Left cardiac atrium (tissue), 4 donors: ENCODE data around the gene ADIPOQ. TPM values are rescaled to one million over a fixed set of nuclear protein-coding genes. Genes with fewer than 3 reads are reported as not detected.
"Not testable (repeated sequence)": the region's sequence is repeated elsewhere in the genome, so short reads cannot be mapped to it uniquely, and the experiment has no call there.

Experiments used
- ATAC-seq, 2 donors: fragments of 200-7000 bp; cut with Tn5 transposase; one replicate each; pipeline ENCODE4 v1.9.1; 2020; ENCODE audit warnings: mild to moderate bottlenecking in 2 of 2, moderate library complexity in 2 of 2
- DNase-seq: peaks from one replicate; pipeline ENCODE4 v3.0.0-alpha.2; 2020
- intact Hi-C, 2 donors: fragments of 100-400 bp; cut with DNase I; formaldehyde crosslinking; loops; one replicate each; pipeline versions ENCODE4 v1.14.1 to v1.15.1; 2022 to 2023
- long read RNA-seq: library from polyadenylated mRNA; unstranded; transcript quantifications from one replicate; pipeline ENCODE4 v2.0.0, GENCODE V29; 2021
- total RNA-seq, 2 donors: library from RNA; stranded (reverse); fragmentation: NEBNext Ultra II Directional; extraction: Animal tissue kit (Norgen Biotek cat#: 25700); gene quantifications; one replicate each; pipeline ENCODE4 v1.2.1, GENCODE V29; 2021
- donor health status: DM: no; HTN: yes; CAD: no.
- donor health status: DM: no; HTN: yes; CAD: no; lungs with severe emphysema.
- donor health status: DM: yes; HTN: yes; CAD: no.
- donor health status: Dilated cardiomyopathy.

ADIPOQ gene
- total RNA-seq, result 100 to 1,000 TPM; 125 to 192 TPM
- long read RNA-seq, full-length matches to known transcripts, result 1 of 8 reads
- long read RNA-seq, partial matches to known transcripts, result 7 of 8 reads
- long read RNA-seq, other reads (novel, unspliced or antisense), result 0 of 8 reads

DNA sequence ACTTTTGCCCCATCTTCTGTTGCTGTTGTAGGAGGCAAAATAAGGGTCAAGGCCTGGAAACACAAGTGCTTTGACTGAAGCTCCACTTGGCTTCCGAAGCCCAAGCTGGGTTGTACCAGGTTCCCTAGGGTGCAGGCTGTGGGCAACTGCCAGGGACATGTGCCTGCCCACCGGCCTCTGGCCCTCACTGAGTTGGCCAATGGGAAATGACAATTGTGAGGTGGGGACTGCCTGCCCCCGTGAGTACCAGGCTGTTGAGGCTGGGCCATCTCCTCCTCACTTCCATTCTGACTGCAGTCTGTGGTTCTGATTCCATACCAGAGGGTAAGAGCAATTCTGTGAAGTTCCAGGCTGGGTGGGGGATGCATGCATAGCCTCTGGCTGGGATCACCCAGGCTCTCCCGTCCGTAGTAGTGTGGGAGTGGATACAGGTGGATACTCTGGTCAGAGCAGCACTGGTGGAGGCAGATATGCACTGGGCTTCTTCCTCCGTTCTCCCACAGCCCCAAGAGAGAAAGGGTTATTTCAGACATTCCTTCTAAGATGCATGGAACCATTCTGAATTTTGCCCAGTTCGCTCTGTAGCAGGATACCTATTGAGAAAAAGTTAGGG is at the start of gene ADIPOQ:
TSS of gene ADIPOQ (plus strand) at position 285 of the 613 bp plus-strand sequence. CDS start 10,349 bp downstream, outside the sequence.
- peak in 1 of 2 donors; percentile 77 for ATAC-seq
- intact Hi-C loops, result no loop called here

GRCh38 chr3:186798239-186798874 is 44.2 kb upstream of the ADIPOQ start:
- ATAC-seq, result no peak
- intact Hi-C loops, result no loop called here
- DNase-seq, result no peak

More for the DNA sequence above, at the start of gene ADIPOQ:
- no peak for DNase-seq

- DNase-seq, result no peak
- intact Hi-C loops, result no loop called here
- ATAC-seq, result no peak
Observed at GRCh38 chr3:186800285-186800684, 42.2 kb upstream of the ADIPOQ start.

DNA sequence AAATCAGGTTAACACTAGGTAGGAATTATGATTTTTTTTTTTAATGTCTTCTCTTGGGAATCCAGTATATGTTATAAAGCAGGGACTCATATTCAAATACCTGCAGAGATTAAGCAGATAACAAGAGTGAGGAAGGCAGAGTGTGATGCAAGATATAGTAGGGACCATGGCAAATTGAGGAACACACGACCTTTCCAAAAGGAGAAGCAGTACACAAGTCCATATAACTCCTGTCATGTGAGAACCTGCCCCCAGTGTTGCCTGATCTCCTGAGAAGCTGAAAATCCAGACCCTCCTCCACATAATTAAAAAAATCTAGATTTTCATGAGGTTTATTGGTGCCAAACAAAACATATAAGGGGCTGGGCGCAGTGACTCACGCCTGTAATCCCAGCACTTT is 39.8 kb upstream of the ADIPOQ start:
- no peak for DNase-seq
- intact Hi-C loops, result no loop called here
- no peak for ATAC-seq

GRCh38 chr3:186803447-186803846 is 39.1 kb upstream of the ADIPOQ start:
- ATAC-seq, intact Hi-C loops, DNase-seq: not testable (repeated sequence)

DNA sequence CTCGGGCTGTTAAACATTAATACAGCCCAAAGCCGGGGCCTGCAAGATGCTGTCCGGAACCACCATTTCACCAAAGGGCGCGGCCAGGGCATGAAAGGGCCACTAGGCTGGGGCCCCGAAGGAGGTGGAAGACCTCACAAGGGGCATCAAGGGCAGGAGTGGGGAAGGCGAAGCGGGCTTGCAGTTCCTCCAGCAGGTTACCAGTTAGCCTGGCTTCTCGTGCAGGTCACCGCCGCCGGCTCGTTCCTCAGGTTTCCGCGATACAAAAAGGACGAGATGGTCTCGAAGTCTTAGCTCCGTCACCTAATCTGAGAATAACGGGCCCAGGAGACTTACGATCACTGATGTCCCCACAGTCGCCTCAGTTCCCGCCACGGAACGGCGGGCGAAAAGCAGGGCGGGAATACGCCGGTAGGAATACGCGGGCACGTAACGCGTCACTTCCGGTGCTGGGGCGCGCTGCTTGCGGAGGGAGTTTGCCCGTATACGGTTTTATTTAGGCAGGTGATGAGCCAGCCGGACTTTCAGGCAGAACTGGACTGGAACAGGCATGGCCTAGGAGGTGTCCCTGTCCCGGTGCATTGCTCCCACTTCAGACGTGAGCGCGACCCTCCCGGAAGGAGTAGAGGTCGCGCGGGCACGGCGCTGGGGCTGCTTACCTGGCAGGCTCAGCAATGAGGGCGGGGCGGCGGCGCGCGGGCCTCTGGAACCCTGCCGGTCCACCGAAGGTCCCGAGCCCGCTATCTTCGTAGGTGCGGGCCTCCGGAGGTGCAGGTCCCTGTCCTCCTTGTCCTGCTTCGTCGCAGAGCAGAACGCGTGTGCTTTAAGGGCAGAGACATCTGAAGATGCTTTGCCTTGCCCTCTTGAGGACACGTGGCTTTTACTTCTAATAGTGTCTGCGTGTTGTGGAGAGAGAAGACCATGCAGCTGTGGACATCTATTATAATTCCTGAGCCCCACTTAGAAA is 36.1 kb upstream of the ADIPOQ start, which contains the start of gene RFC4:
TSS of gene RFC4 (minus strand) at position 394 of the 967 bp plus-strand sequence. CDS start 1,769 bp downstream, outside the sequence.
- intact Hi-C loops, result no loop called here
- ATAC-seq (peak; percentile 98 to 99), DNase-seq (peak; percentile 92)

GRCh38 chr3:186807231-186807630 is 35.3 kb upstream of the ADIPOQ start:
- intact Hi-C loops, result no loop called here
- DNase-seq (no peak), ATAC-seq (no peak)

GRCh38 chr3:186810336-186810996 is 32.0 kb upstream of the ADIPOQ start:
- DNase-seq, result no peak
- no peak for ATAC-seq
- intact Hi-C loops, result loop anchor here in 1 of 2 donors (10.0 kb wide), 1 partner anchor 196 kb away; the partner anchor contains the start of gene AHSG

DNA sequence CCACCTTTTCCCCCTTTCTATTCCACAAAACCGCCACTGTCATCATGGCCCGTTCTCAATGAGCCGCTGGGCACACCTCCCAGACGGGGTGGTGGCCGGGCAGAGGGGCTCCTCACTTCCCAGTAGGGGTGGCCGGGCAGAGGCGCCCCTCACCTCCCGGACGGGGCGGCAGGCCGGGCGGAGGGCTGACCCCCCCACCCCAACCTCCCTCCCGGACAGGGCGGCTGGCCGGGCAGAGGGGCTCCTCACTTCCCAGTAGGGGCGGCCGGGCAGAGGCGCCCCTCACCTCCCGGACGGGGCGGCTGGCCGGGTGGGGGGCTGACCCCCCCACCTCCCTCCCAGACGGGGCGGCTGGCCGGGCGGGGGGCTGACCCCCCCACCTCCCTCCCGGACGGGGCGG is 31.2 kb upstream of the ADIPOQ start:
- intact Hi-C loops, result loop anchor here in 1 of 2 donors (10.0 kb wide), 1 partner anchor 197 kb away; the partner anchor contains the start of gene AHSG
- ATAC-seq, DNase-seq: not testable (repeated sequence)

GRCh38 chr3:186814100-186814499 is 28.4 kb upstream of the ADIPOQ start:
- intact Hi-C loops, result loop anchor here in 1 of 2 donors (10.0 kb wide), 1 partner anchor 199 kb away; the partner anchor contains the start of gene AHSG
- DNase-seq (no peak), ATAC-seq (no peak)

GRCh38 chr3:186815435-186815834 is 27.1 kb upstream of the ADIPOQ start:
- intact Hi-C loops, result loop anchor here (5.0 to 10.0 kb wide), 2 partner anchors 201 to 203 kb away; partner anchors contain the start of gene AHSG (in 2 of the 2)

DNA sequence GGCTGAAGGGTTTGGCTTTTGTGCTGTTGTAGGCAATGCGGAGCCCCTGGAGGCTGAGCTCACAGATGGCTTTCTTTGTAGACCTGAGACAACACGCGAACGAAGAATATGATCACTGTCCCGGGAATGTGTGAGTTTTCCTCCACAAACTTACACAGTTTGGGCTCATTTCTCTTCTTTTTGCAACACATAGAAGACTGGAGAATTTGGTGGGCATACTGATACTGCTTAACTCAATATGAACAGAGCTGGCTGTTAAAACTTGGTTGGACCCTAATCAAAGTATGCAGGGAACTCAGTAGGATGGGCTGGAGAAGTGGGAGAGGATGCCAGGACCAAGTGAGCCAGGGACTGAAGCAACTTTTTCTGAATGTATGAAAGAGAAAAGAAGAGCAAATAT is 24.0 kb upstream of the ADIPOQ start:
- intact Hi-C loops, result loop anchor here (5.0 to 10.0 kb wide), 2 partner anchors 204 to 206 kb away; partner anchors contain the start of gene AHSG (in 2 of the 2)
- ATAC-seq, result no peak

More at GRCh38 chr3:186815435-186815834, 27.1 kb upstream of the ADIPOQ start:
- ATAC-seq (no peak), DNase-seq (no peak)

GRCh38 chr3:186818956-186819355 is 23.6 kb upstream of the ADIPOQ start:
- no peak for ATAC-seq
- intact Hi-C loops, result loop anchor here (5.0 to 10.0 kb wide), 2 partner anchors 204 to 207 kb away; partner anchors contain the start of gene AHSG (in 2 of the 2)
- no peak for DNase-seq

More for the DNA sequence above, 24.0 kb upstream of the ADIPOQ start:
- no peak for DNase-seq

- ATAC-seq, result no peak
- intact Hi-C loops, result no loop called here
- no peak for DNase-seq
Observed at GRCh38 chr3:186821429-186822387, 20.8 kb upstream of the ADIPOQ start.

DNA sequence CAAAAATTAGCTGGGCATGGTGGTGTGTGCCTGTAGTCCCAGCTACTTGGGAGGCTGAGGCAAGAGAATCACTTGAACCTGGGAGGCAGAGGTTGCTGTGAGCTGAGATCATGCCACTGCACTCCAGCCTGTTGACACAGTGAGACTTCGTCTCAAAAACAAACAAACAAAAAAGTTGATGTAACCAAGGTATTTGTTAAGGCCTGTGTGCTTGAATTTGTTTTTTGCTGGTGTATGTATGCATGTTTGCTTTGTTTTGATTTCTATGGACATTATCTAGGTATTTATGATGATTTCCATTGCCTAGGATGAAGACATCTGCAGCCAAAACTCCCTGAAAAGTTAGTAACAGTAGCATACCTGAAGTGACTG is 20.1 kb upstream of the ADIPOQ start:
- DNase-seq, ATAC-seq, intact Hi-C loops: not testable (repeated sequence)

DNA sequence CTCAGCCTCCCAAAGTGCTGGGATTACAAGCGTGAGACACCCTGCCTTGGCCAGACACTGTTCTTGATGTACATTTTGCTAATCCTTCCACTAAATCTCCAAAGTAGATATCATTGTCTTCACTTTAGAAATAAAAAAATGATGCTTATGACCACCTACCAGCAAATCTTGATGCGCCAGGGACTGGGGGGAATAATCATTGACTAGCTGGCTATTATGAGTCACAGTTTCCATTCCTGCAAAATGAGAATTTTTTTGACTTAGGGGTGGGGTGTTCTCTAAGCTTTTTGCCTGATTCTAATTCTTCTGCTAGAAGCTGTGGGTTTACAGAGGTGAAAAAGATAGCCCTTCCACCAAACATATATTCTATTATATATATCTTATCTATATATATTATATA is 19.1 kb upstream of the ADIPOQ start:
- no peak for DNase-seq
- no peak for ATAC-seq
- intact Hi-C loops, result no loop called here
